Suprapubic skin (tissue), 4 donors: ENCODE data around the gene CCL21.

Source experiments
- EP300 ChIP-seq: sonication (generic); formaldehyde crosslinking; IDR thresholded peaks from one replicate; pipeline ENCODE4 v1.6.1; 2017; ENCODE audit warnings: antibody characterized with exemption
- POLR2A ChIP-seq, 2 donors: fragments of 450-650 bp; IDR thresholded peaks; one replicate each; pipeline ENCODE4 v1.6.1; 2017; ENCODE audit warnings: antibody characterized with exemption in 2 of 2, mild to moderate bottlenecking in 2 of 2, moderate library complexity in 2 of 2
- POLR2AphosphoS5 ChIP-seq, 3 donors: sonication (generic); formaldehyde crosslinking; IDR thresholded peaks; one replicate each; pipeline ENCODE4 v1.6.1; 2017; ENCODE audit warnings: antibody characterized with exemption in 3 of 3
- TF ChIP-seq, protein P1 (sequence below), 2 donors: fragments of 200-600 bp in 1 of 2; fragments of 450-650 bp in 1 of 2; sonication (generic) in 1 of 2; IDR thresholded peaks; one replicate each; pipeline ENCODE4 v1.5.1; 2016 to 2019; ENCODE audit warnings: antibody characterized with exemption in 2 of 2, mild to moderate bottlenecking in 1 of 2, moderate library complexity in 1 of 2

DNA sequence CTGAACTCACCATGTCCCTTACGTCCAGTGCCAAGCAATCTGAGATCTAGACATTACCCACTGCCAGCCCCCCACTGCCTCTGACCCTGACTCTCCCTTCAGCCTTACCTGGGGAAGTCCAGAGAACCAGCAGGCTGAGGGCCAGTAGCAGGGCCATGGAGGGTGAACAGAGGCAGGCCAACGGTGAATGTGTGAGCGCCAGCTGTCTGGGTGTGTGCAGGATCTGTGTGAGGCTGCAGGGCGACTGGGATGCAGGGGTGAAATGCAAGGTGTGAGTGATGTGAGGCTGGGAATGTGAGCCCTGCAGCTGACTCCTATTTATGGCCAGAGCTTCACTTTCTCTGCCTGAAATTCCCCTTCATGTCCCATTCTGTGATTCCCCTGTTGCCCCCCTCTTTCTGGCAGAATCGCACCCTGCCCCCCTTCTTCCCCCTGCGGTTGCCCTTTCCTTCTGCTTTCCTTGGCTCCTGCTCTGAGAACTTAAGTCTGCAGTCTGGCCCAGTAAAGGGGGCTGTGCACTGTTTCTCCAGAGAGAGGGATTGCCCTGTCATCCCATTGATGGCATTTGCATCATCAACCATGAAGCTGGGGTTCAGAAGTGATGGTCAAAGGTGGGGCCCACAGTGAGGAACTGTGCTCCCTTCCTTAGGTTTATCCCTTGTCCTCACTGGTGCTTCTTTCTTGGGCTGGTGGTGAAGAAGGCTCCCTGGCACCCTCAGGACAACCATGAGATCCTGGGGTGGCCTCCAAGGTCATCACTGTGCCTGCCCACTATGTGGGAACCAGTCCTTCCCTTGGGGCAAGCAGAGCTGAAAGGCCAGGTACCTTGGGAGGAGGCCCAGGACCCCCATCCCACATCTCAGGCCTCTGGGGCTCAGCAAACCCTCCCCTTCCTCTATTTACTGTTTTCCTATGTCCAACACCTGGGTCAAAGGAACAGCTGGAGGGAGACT lies 18.7 kb downstream of the CCL21 start, which contains the start of gene CCL19:
- TF ChIP-seq, protein P1, sequence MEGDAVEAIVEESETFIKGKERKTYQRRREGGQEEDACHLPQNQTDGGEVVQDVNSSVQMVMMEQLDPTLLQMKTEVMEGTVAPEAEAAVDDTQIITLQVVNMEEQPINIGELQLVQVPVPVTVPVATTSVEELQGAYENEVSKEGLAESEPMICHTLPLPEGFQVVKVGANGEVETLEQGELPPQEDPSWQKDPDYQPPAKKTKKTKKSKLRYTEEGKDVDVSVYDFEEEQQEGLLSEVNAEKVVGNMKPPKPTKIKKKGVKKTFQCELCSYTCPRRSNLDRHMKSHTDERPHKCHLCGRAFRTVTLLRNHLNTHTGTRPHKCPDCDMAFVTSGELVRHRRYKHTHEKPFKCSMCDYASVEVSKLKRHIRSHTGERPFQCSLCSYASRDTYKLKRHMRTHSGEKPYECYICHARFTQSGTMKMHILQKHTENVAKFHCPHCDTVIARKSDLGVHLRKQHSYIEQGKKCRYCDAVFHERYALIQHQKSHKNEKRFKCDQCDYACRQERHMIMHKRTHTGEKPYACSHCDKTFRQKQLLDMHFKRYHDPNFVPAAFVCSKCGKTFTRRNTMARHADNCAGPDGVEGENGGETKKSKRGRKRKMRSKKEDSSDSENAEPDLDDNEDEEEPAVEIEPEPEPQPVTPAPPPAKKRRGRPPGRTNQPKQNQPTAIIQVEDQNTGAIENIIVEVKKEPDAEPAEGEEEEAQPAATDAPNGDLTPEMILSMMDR (IDR thresholded peaks at IDR 0.05), result no peak
- no peak for TF ChIP-seq POLR2A (IDR thresholded peaks at IDR 0.05)
- TF ChIP-seq EP300, result no peak
- TF ChIP-seq POLR2AphosphoS5 (IDR thresholded peaks at IDR 0.05), result no peak
